GM12864 (cell line): ENCODE results near the gene EFHC1.

ENCODE experiments used
- DNase-seq: peaks from one replicate; pipeline ENCODE4 v3.0.0-alpha.2; 2011; ENCODE audit warnings: low read depth
- H3K4me3 ChIP-seq: 2 replicates; pipeline ENCODE4 v1.5.1; 2011; ENCODE audit warnings: mild to moderate bottlenecking, low read depth, low read length, control low read depth
- TF ChIP-seq, protein P1 (sequence below): IDR thresholded peaks from 2 replicates; pipeline ENCODE4 v1.5.1; 2011; ENCODE audit warnings: low read depth, mild to moderate bottlenecking, moderate library complexity, low read length, control low read depth, inconsistent platforms; ENCODE audit errors: missing control alignments

Gene EFHC1

DNA sequence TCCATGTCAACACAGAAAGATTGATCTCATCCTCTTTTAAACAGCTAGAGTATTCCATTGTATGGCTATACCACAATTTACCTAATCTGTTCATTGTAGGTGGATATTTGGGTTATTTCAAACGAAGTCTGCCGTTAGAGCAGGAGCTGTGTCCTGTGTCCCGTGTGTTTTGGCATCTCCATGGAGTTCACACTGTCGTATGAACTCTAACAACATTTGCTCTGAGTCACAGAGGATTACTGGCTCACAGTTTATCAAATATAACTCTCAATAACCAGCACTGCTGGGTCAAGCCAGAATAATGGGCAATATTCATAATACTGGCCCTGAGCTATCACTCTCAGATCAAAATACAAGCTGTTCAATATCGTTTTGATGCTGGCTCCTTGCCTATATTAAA is 140.3 kb downstream of the EFHC1 start:
- no peak for DNase-seq
- TF ChIP-seq, protein P1, sequence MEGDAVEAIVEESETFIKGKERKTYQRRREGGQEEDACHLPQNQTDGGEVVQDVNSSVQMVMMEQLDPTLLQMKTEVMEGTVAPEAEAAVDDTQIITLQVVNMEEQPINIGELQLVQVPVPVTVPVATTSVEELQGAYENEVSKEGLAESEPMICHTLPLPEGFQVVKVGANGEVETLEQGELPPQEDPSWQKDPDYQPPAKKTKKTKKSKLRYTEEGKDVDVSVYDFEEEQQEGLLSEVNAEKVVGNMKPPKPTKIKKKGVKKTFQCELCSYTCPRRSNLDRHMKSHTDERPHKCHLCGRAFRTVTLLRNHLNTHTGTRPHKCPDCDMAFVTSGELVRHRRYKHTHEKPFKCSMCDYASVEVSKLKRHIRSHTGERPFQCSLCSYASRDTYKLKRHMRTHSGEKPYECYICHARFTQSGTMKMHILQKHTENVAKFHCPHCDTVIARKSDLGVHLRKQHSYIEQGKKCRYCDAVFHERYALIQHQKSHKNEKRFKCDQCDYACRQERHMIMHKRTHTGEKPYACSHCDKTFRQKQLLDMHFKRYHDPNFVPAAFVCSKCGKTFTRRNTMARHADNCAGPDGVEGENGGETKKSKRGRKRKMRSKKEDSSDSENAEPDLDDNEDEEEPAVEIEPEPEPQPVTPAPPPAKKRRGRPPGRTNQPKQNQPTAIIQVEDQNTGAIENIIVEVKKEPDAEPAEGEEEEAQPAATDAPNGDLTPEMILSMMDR, result no peak
- H3K4me3 ChIP-seq, result no peak overlapping the region

DNA sequence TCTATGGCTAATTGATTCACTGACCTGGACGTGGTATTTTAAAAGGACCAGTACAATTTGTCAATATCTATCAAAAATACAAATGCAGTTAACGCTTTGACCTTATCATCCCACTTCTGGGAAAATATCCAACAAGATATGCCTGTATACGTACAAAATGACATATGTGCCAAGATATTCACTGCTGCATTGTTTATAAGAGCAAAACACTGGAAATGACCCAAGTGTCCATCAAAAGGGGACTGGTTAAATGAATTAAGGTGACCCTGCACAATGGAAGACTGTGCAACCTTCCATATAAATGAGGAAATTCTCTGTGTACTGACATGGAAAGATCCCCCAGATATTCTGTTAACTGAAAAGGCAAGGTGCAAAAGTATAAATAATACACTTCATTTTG is 142.8 kb downstream of the EFHC1 start:
- TF ChIP-seq, protein P1, result no peak
- H3K4me3 ChIP-seq, result no peak overlapping the region
- DNase-seq, result no peak

DNA sequence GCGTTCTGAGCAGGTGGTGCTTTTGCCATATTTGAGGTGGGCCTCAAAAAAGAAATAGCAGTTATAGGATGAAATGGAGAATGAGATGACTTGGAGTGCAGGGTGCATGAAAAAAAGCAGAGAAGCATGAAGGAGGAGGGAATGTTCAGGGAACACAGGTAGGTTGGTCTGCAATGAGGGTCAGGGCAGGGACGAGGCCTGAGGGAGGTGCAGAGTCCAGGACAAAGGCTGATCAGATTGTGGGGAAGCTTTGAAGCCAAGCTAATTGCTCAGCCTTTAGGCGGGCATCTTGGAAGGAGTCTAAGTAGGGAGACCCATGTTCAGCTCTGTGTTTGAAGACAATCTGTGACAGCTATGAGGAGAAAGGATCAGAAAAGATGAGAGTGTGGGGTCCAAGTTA is 144.7 kb downstream of the EFHC1 start:
- no peak overlapping the region for H3K4me3 ChIP-seq
- TF ChIP-seq, protein P1, result no peak
- DNase-seq, result no peak

DNA sequence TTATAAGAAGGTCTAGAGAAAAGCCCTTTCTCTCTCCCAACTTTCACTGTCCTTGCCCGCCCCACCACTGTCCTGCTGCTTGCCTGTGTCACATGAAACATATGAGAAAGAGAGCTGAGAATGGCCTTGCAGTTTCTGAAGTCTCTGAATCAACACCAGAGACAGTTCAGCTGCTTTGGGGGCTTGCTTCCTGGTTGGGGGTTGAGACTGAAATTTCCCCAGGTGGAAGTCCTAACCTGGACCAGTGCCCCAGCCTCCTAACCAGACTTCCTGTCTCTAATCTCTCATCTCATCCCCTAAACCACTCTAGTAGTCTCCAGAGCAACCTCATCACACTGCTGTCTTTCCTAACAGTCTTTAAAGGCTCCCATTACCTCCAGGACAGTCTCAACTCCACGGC is 146.1 kb downstream of the EFHC1 start:
- H3K4me3 ChIP-seq, result no peak overlapping the region
- TF ChIP-seq, protein P1, result no peak
- DNase-seq, result peak; percentile 44

DNA sequence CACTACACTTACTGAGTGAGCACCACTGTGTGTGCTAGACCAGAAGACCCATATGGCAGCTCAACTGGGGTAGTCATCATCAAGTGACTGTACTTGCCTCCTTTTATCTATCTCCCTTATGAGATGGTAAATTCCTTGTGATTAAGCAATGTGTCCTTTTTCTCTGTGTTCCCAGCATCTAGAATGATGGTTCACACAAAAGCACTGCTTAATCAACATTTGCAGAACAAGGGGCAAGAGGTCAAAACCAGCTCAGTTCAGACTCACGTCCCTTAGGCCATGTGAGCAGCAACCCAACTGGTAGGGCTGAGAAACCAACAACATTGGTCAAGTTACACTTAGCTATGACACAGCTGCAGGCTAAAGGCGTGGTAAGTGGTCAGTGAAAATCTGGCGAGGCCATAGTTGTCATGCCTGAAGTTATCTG is 146.7 kb downstream of the EFHC1 start:
- DNase-seq, result no peak
- H3K4me3 ChIP-seq, result no peak overlapping the region
- TF ChIP-seq, protein P1, result no peak

DNA sequence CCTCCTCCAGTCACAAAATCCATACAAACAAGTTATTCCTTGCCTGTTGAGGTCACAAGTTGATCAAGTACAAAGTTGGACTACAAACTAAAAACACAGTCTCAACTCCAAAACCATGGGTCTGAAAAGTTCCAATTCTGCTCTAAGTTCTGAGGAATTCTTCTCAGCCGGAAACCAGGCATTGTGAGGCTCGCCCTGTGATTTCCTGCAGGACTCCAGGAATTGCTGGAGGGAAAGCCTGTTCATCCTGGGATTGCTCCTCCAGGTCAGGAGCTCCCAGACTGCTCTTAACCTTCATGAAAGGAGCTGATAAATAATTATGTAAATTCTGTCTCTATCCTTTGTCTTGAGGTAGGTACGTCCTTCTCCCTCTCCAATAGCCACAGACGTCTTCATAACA is 148.2 kb downstream of the EFHC1 start:
- TF ChIP-seq, protein P1, result no peak
- DNase-seq, result no peak

DNA sequence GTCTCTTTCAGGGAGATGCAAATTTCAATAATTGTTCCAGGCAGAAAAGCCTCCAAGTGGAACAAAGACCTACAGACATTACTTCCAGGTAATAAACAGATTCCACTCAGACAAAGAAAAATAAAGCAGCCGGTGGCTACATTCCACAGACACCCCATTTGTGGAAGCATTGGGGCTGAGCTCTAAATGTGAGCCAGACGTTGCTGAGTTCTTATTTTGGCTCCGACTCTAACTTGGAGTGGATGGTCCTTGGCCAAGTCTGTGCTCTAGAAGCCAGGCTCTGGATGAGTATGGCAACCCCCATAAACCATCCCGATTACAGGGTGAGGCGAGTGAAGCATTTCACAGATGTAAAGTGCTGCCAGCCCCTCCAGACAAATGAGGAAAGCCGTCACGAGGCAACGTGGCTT is 150.2 kb downstream of the EFHC1 start:
- H3K4me3 ChIP-seq, result no peak overlapping the region
- no peak for DNase-seq
- TF ChIP-seq, protein P1, result no peak

More for the DNA sequence above, 148.2 kb downstream of the EFHC1 start:
- no peak overlapping the region for H3K4me3 ChIP-seq
